SU-DHL-6 (cell line): ENCODE data around the gene INHBA.

Experiments
- H2AFZ ChIP-seq: fragments of 200-600 bp; sonication (generic); 2 replicates; pipeline ENCODE4 v1.6.1; 2014; ENCODE audit warnings: low read depth, mild to moderate bottlenecking, moderate library complexity, mixed read lengths, antibody characterized with exemption, low read length; ENCODE audit not compliant: severe bottlenecking
- H3F3A ChIP-seq: fragments of 200-600 bp; shearing (Covaris generic); 2 replicates; pipeline ENCODE4 v1.6.0; 2016; ENCODE audit warnings: antibody characterized with exemption, mild to moderate bottlenecking; ENCODE audit not compliant: insufficient read depth
- H3K27ac ChIP-seq: fragments of 200-600 bp; sonication (generic); 2 replicates; pipeline ENCODE4 v1.5.1; 2016; ENCODE audit warnings: low read depth, mild to moderate bottlenecking, low read length, moderate library complexity, mixed read lengths
- H3K27me3 ChIP-seq: fragments of 200-600 bp; sonication (generic), shearing (Covaris generic); 2 replicates; pipeline ENCODE4 v1.6.0; 2014; ENCODE audit warnings: mild to moderate bottlenecking, low read length
- H3K36me3 ChIP-seq: fragments of 200-600 bp; sonication (generic); 2 replicates; pipeline ENCODE4 v1.6.1; 2014; ENCODE audit warnings: mild to moderate bottlenecking, low read length, mixed read lengths
- H3K4me2 ChIP-seq: fragments of 300-600, 200-600 bp; shearing (Covaris generic), sonication (generic); 2 replicates; pipeline ENCODE4 v1.6.0; 2014; ENCODE audit warnings: low read length, low read depth, mild to moderate bottlenecking; ENCODE audit not compliant: poor library complexity, severe bottlenecking
- H3K4me3 ChIP-seq: fragments of 200-600 bp; sonication (generic); 2 replicates; pipeline ENCODE4 v1.5.1; 2014; ENCODE audit warnings: antibody characterized with exemption, low read length, mild to moderate bottlenecking, mixed read lengths; ENCODE audit not compliant: insufficient read depth, poor library complexity, severe bottlenecking
- H3K79me2 ChIP-seq: fragments of 200-600 bp; sonication (generic); 2 replicates; pipeline ENCODE4 v1.6.1; 2014; ENCODE audit warnings: mild to moderate bottlenecking, low read length, moderate library complexity; ENCODE audit not compliant: insufficient read depth
- H3K9ac ChIP-seq: fragments of 200-600 bp; sonication (generic); 2 replicates; pipeline ENCODE4 v1.7.0; 2014; ENCODE audit warnings: mild to moderate bottlenecking, low read length
- H3K9me2 ChIP-seq: fragments of 200-600 bp; sonication (generic); replicated peaks from 2 replicates; pipeline ENCODE4 v1.6.1; 2014; ENCODE audit warnings: low read length; ENCODE audit not compliant: insufficient read depth
- H3K9me3 ChIP-seq: fragments of 200-600 bp; sonication (generic); 2 replicates; pipeline ENCODE4 v1.6.1; 2014; ENCODE audit warnings: low read length, mixed read lengths; ENCODE audit not compliant: insufficient read depth
- H4K20me1 ChIP-seq: fragments of 200-600 bp; sonication (generic); 2 replicates; pipeline ENCODE4 v1.6.1; 2014; ENCODE audit warnings: low read depth, mild to moderate bottlenecking, antibody characterized with exemption, low read length, moderate library complexity, mixed read lengths
- EZH2phosphoT487 ChIP-seq: fragments of 200-600 bp; sonication (generic), shearing (Covaris generic); conservative IDR thresholded peaks from 2 replicates; pipeline ENCODE4 v1.6.1; 2018; ENCODE audit warnings: mild to moderate bottlenecking, antibody characterized with exemption, low read length, moderate library complexity, mixed read lengths
- TF ChIP-seq, protein P1 (sequence below): fragments of 200-600 bp; sonication (generic); IDR thresholded peaks from one replicate; pipeline ENCODE4 v1.5.1; 2017; ENCODE audit warnings: antibody characterized with exemption, mild to moderate bottlenecking, low read length, moderate library complexity; ENCODE audit not compliant: insufficient read depth, poor library complexity, severe bottlenecking

Gene INHBA

GRCh38 chr7:41711283-41712064, 8.6 kb upstream of the INHBA start:
- H2AFZ ChIP-seq = no peak overlapping the region
- TF ChIP-seq EZH2phosphoT487 = no peak
- TF ChIP-seq, protein P1, sequence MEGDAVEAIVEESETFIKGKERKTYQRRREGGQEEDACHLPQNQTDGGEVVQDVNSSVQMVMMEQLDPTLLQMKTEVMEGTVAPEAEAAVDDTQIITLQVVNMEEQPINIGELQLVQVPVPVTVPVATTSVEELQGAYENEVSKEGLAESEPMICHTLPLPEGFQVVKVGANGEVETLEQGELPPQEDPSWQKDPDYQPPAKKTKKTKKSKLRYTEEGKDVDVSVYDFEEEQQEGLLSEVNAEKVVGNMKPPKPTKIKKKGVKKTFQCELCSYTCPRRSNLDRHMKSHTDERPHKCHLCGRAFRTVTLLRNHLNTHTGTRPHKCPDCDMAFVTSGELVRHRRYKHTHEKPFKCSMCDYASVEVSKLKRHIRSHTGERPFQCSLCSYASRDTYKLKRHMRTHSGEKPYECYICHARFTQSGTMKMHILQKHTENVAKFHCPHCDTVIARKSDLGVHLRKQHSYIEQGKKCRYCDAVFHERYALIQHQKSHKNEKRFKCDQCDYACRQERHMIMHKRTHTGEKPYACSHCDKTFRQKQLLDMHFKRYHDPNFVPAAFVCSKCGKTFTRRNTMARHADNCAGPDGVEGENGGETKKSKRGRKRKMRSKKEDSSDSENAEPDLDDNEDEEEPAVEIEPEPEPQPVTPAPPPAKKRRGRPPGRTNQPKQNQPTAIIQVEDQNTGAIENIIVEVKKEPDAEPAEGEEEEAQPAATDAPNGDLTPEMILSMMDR = peak; percentile 63
- H3K27ac ChIP-seq = no peak overlapping the region
- no peaks in the 10 kb centered on the region for H3F3A ChIP-seq
- H3K9me2 ChIP-seq = no peaks in the 10 kb centered on the region
- H3K27me3 ChIP-seq = no peaks in the 10 kb centered on the region
- H3K4me3 ChIP-seq = no peak overlapping the region
- no peak overlapping the region for H3K9ac ChIP-seq
- no peak overlapping the region for H3K4me2 ChIP-seq
- H3K79me2 ChIP-seq = no peaks in the 10 kb centered on the region
- H3K9me3 ChIP-seq = no peaks in the 10 kb centered on the region
- H3K36me3 ChIP-seq = no peaks in the 10 kb centered on the region
- no peaks in the 10 kb centered on the region for H4K20me1 ChIP-seq

DNA sequence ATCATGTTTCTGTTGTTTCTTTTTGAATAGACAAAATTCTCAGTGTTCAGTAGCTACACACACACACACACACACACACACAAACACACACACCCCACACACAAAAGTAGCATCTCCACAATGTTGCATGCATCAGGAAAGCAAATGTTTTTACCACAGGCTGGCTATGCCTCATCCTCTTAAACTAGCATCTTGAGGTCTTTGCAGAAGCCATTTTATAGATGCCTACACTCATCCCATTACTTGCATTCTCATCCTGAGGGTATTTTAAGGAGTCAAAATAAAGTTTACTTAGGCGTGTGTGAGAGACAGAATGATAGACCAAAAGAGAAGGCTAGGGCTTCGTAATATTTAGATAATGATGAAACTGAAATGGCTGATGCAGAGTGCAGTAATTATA, 7.9 kb upstream of the INHBA start:
- Histone ChIP-seq H3K9ac (no peak overlapping the region), H3K79me2 (no peaks in the 10 kb centered on the region), H4K20me1 (no peaks in the 10 kb centered on the region), H3K27ac (no peak overlapping the region), H3F3A (no peaks in the 10 kb centered on the region), H3K9me2 (no peaks in the 10 kb centered on the region), H3K4me3 (no peak overlapping the region), H2AFZ (no peak overlapping the region), H3K4me2 (no peak overlapping the region), H3K36me3 (no peaks in the 10 kb centered on the region), H3K27me3 (no peaks in the 10 kb centered on the region), H3K9me3 (no peaks in the 10 kb centered on the region)
- TF ChIP-seq, protein P1 = no peak
- no peak for TF ChIP-seq EZH2phosphoT487

GRCh38 chr7:41709621-41710020, 6.7 kb upstream of the INHBA start:
- H3K27ac ChIP-seq = no peak overlapping the region
- H3K9me3 ChIP-seq = no peaks in the 10 kb centered on the region
- H4K20me1 ChIP-seq = no peaks in the 10 kb centered on the region
- no peak for TF ChIP-seq EZH2phosphoT487
- TF ChIP-seq, protein P1 = no peak
- H3F3A ChIP-seq = no peaks in the 10 kb centered on the region
- no peak overlapping the region for H2AFZ ChIP-seq
- no peak overlapping the region for H3K4me2 ChIP-seq
- H3K4me3 ChIP-seq = no peak overlapping the region
- H3K9me2 ChIP-seq = no peaks in the 10 kb centered on the region
- no peaks in the 10 kb centered on the region for H3K36me3 ChIP-seq
- no peak overlapping the region for H3K9ac ChIP-seq
- H3K27me3 ChIP-seq = no peaks in the 10 kb centered on the region
- H3K79me2 ChIP-seq = no peaks in the 10 kb centered on the region
